ENCODE measurements around the gene GAREM1. TPM values are rescaled to one million over a fixed set of nuclear protein-coding genes. Genes with fewer than 3 reads are reported as not detected.

GAREM1 gene
- total and polyA plus RNA-seq, 8 donors = 2.5 to 60.3 (median 16.2) TPM

GRCh38 chr18:32301361-32301760, 169.3 kb downstream of the GAREM1 start:
- 68 to 88% (median 83%) methylated on average over 4 of the region's 4 CpGs for WGBS, 5 donors
- peaks cover 16 to 54% (median 33%) of the 10 kb centered on the region in 4 donors for H3K4me1 ChIP-seq
- no peak overlapping the region for H3K4me3 ChIP-seq
- intact Hi-C loops (cut with DNase I; ENCODE audit: low total_unique reads) = no loop called here
- H3K9me3 ChIP-seq = no peaks in the 10 kb centered on the region
- H3K27me3 ChIP-seq = no peaks in the 10 kb centered on the region
- peak overlapping the region in 4 of 5 donors; percentile 42 to 81 (median 71) for H3K27ac ChIP-seq
- no peak for TF ChIP-seq CTCF (IDR thresholded peaks at IDR 0.05)
- no peak for TF ChIP-seq POLR2AphosphoS5 (IDR thresholded peaks at IDR 0.05)
- no peak for TF ChIP-seq EP300 (IDR thresholded peaks at IDR 0.05)
- no peak for TF ChIP-seq POLR2A (IDR thresholded peaks at IDR 0.05)
- no peak for DNase-seq
- H3K36me3 ChIP-seq = no peaks in the 10 kb centered on the region

GRCh38 chr18:32300914-32301313, 169.8 kb downstream of the GAREM1 start:
- 51 to 74% (median 63%) methylated on average over 5 of the region's 5 CpGs for WGBS, 5 donors
- intact Hi-C loops (cut with DNase I; ENCODE audit: low total_unique reads) = no loop called here
- H3K4me3 ChIP-seq = no peak overlapping the region
- peak in 1 of 2 donors; percentile 35 for DNase-seq
- no peaks in the 10 kb centered on the region for H3K27me3 ChIP-seq
- TF ChIP-seq POLR2AphosphoS5 (IDR thresholded peaks at IDR 0.05) = no peak
- TF ChIP-seq EP300 (IDR thresholded peaks at IDR 0.05) = no peak
- peak overlapping the region in 4 of 5 donors; percentile 42 to 81 (median 71) for H3K27ac ChIP-seq
- peaks cover 16 to 54% (median 33%) of the 10 kb centered on the region in 4 donors for H3K4me1 ChIP-seq
- no peaks in the 10 kb centered on the region for H3K36me3 ChIP-seq
- H3K9me3 ChIP-seq = no peaks in the 10 kb centered on the region

GRCh38 chr18:32299484-32299883, 171.2 kb downstream of the GAREM1 start:
- intact Hi-C loops (cut with DNase I; ENCODE audit: low total_unique reads) = no loop called here

GRCh38 chr18:32298171-32298667, 172.5 kb downstream of the GAREM1 start:
- Histone ChIP-seq H3K27me3 (no peaks in the 10 kb centered on the region), H3K27ac (peak overlapping the region in 3 of 5 donors; percentile 10 to 70 (median 62)), H3K36me3 (no peaks in the 10 kb centered on the region), H3K4me1 (peaks cover 16 to 54% (median 33%) of the 10 kb centered on the region in 4 donors), H3K9me3 (no peaks in the 10 kb centered on the region), H3K4me3 (no peak overlapping the region)
- intact Hi-C loops (cut with DNase I; ENCODE audit: low total_unique reads) = no loop called here
- WGBS, 5 donors = 46 to 52% (median 48%) methylated on average over 6 of the region's 6 CpGs
- TF ChIP-seq CTCF (IDR thresholded peaks at IDR 0.05) (no peak), POLR2AphosphoS5 (IDR thresholded peaks at IDR 0.05) (no peak), EP300 (IDR thresholded peaks at IDR 0.05) (no peak), POLR2A (IDR thresholded peaks at IDR 0.05) (no peak)
- DNase-seq = peak in 1 of 2 donors; percentile 49

More at GRCh38 chr18:32299484-32299883, 171.2 kb downstream of the GAREM1 start:
- Histone ChIP-seq H3K4me3 (no peak overlapping the region), H3K4me1 (peaks cover 16 to 54% (median 33%) of the 10 kb centered on the region in 4 donors), H3K9me3 (no peaks in the 10 kb centered on the region), H3K36me3 (no peaks in the 10 kb centered on the region), H3K27ac (peak overlapping the region in 2 of 5 donors; percentile 2 to 81), H3K27me3 (no peaks in the 10 kb centered on the region)
- no peak for DNase-seq
- TF ChIP-seq POLR2A (IDR thresholded peaks at IDR 0.05) (no peak), CTCF (IDR thresholded peaks at IDR 0.05) (no peak), EP300 (IDR thresholded peaks at IDR 0.05) (no peak), POLR2AphosphoS5 (IDR thresholded peaks at IDR 0.05) (no peak)
- 61 to 72% (median 70%) methylated on average over 1 of the region's 1 CpG for WGBS, 5 donors

- H3K27me3 ChIP-seq = no peaks in the 10 kb centered on the region
- no peaks in the 10 kb centered on the region for H3K9me3 ChIP-seq
- DNase-seq = peak in 1 of 2 donors; percentile 56
- no peaks in the 10 kb centered on the region for H3K36me3 ChIP-seq
- intact Hi-C loops (cut with DNase I; ENCODE audit: low total_unique reads) = no loop called here
- H3K4me3 ChIP-seq = no peak overlapping the region
- WGBS, 5 donors = 35 to 51% (median 39%) methylated on average over 5 of the region's 5 CpGs
- H3K4me1 ChIP-seq = peaks cover 12 to 49% (median 31%) of the 10 kb centered on the region in 4 donors
- peak overlapping the region in 3 of 5 donors; percentile 10 to 70 (median 62) for H3K27ac ChIP-seq
- TF ChIP-seq POLR2AphosphoS5 (IDR thresholded peaks at IDR 0.05) = no peak
- TF ChIP-seq POLR2A (IDR thresholded peaks at IDR 0.05) = no peak
- no peak for TF ChIP-seq EP300 (IDR thresholded peaks at IDR 0.05)
- TF ChIP-seq CTCF (IDR thresholded peaks at IDR 0.05) = no peak
Observed at GRCh38 chr18:32297579-32298170, 173.0 kb downstream of the GAREM1 start.
